Dendritic cell treated with granulocyte-macrophage colony-stimulating factor and Interleukin-4, amounts not matched to agents 40 ng/mL and 50 ng/mL, for 4 days (primary cell): ENCODE results near the gene MAD1L1.

Experiments
- H3K27ac Mint-ChIP-seq: one replicate; pipeline ENCODE4 v1.8.0; 2022; ENCODE audit warnings: mild to moderate bottlenecking, mixed read lengths
- H3K27me3 Mint-ChIP-seq: one replicate; pipeline ENCODE4 v1.8.0; 2022; ENCODE audit warnings: mild to moderate bottlenecking, mixed read lengths
- H3K36me3 Mint-ChIP-seq: one replicate; pipeline ENCODE4 v1.8.0; 2022; ENCODE audit warnings: low read depth, mixed read lengths
- H3K4me1 Mint-ChIP-seq: one replicate; pipeline ENCODE4 v1.8.0; 2022; ENCODE audit warnings: low read depth, mixed read lengths
- H3K4me3 Mint-ChIP-seq: one replicate; pipeline ENCODE4 v1.8.0; 2022; ENCODE audit warnings: mild to moderate bottlenecking, moderate library complexity, mixed read lengths
- H3K9me3 Mint-ChIP-seq: one replicate; pipeline ENCODE4 v1.8.0; 2022; ENCODE audit warnings: mixed read lengths
- intact Hi-C: fragments of 100-400 bp; cut with micrococcal nuclease; formaldehyde crosslinking; loops from one replicate; pipeline ENCODE4 v1.15.0; 2022

MAD1L1 gene

DNA sequence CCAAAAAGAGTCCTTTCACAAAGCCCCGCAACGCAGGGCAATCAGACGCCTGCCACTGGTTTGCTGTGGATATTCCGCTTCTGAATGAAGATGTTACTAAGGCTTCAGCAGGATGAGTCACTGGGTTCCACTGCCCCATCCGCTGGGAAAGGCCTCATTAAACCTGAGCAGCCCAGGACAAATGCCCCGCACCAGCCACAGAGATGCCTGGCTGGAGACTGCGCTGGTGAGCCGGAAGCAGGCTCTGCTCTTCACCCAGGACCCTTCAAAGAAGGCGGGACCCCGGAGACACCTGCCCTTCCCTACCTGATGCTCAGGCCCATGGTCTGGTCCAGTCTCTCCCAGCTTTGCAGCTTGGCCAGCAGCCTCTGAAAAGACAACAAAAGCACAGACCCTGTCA, 19.8 kb downstream of the MAD1L1 start:
- Mint-ChIP-seq H3K36me3 (peaks cover 98% of the 10 kb centered on the region), H3K4me1 (no peaks in the 10 kb centered on the region), H3K27ac (no peak overlapping the region), H3K4me3 (no peak overlapping the region), H3K27me3 (no peaks in the 10 kb centered on the region), H3K9me3 (no peaks in the 10 kb centered on the region)
- intact Hi-C loops, result no loop called here

DNA sequence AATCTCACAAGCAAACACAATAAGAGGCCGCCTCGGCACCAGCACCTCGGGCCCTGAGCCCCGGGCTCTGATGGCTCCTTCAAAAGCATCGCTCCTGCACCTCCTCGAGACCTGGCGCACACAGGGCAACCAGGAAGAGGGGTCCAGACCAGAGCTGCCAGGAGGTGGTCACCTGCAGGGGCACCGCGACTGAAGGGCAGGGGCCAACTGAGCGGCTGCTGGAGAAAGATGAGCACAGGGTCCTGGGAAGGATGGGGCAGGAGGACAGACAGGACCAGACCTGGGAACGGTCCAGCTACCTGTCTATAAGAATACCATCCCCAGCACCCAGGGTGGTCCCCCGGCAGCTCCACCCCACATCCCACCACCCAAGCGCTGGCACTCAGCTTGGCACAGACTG, 20.8 kb downstream of the MAD1L1 start:
- no peaks in the 10 kb centered on the region for H3K9me3 Mint-ChIP-seq
- no peaks in the 10 kb centered on the region for H3K4me1 Mint-ChIP-seq
- peaks cover 98% of the 10 kb centered on the region for H3K36me3 Mint-ChIP-seq

DNA sequence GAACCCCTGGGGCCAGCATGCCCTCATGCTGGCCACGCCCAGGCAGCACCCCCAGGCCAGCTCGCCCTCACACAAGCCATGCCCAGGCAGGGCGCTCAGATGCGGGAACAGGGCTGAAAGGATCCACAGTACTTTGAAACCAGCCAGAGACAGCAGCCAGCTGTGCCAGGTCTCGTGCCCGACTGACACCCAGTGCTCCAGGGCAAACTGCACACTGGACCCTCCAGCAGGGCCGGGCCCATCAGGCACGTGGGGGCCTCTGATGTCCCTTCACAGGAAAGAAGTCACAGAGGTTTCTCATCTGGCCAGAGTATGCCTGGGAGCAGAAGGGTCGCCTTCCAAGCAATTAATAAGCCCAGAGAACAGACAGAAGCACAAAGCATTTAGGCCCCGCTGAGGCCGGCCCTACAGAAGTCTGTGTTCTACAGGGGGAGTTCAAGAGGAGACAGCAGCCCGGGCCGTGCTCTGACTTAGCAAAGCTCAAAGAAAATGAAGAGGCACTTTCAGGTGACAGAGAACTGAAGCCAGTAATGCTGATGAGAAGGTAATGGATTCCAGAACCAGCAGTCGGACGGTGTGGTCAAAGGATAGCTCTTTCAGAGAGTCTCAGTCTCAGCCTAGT, 21.4 kb downstream of the MAD1L1 start:
- Mint-ChIP-seq H3K4me3 (no peak overlapping the region), H3K36me3 (peaks cover 95% of the 10 kb centered on the region), H3K4me1 (no peaks in the 10 kb centered on the region), H3K27me3 (no peaks in the 10 kb centered on the region), H3K9me3 (no peaks in the 10 kb centered on the region), H3K27ac (no peak overlapping the region)
- intact Hi-C loops, result no loop called here

More for the DNA sequence above, 20.8 kb downstream of the MAD1L1 start:
- intact Hi-C loops, result no loop called here
- Mint-ChIP-seq H3K27me3 (no peaks in the 10 kb centered on the region), H3K4me3 (no peak overlapping the region), H3K27ac (no peak overlapping the region)

DNA sequence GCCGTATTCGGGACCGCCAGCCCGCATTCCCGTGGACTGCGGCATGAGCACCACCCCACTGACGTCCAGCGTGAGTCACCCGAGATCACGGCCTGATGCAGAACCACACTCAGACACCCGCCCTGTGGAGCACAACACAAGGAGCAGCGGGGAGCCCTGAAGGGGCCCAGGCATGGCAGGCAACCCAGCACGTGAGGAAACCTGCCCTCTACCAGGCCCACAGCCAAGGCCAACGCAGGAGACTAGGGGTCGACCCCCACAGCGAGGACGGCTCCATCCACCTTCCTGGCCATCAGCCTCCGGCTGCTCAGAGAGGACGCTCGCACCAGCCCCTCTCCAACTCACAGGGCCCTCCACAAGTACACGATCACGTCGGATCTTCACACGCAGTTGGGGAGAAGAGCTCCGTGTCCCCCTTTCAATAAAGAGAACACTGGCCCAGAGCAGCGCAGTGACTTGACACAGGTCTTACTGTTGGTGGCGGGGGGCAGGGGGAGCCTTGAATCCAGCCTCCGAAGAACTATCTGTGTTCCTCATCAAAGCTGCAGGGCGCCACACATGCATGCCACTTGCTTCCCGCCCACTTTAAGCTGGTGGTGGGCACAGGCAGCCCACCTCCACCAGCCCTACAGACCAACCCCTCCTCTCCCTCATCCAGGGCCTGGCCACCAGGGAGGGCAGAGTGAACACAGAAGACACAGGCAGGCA, 22.0 kb downstream of the MAD1L1 start:
- Mint-ChIP-seq H3K4me3 (no peak overlapping the region), H3K36me3 (peaks cover 95% of the 10 kb centered on the region), H3K9me3 (no peaks in the 10 kb centered on the region), H3K4me1 (no peaks in the 10 kb centered on the region), H3K27me3 (no peaks in the 10 kb centered on the region), H3K27ac (no peak overlapping the region)
- intact Hi-C loops, result no loop called here

DNA sequence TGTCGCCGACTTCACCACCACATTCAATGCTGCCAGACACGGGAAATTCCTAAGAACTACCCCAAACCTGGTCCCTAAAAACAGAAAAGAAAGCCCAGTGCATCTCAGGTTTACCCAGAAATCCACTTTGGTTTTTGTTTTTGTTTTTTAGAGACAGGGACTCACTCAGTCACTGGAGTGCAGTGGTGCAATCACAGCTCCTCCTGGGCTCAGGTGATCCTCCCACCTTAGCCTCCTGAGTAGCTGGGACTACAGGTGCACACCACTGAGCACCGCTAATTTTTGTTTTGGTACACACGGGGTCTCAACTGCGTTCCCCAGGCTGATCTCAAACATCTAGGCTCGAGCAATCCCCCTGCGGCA, 22.8 kb downstream of the MAD1L1 start:
- peaks cover 95% of the 10 kb centered on the region for H3K36me3 Mint-ChIP-seq
- H3K27me3 Mint-ChIP-seq, result no peaks in the 10 kb centered on the region
- H3K9me3 Mint-ChIP-seq, result no peaks in the 10 kb centered on the region
- intact Hi-C loops, result loop anchor here (2.0 kb wide), 1 partner anchor 545 kb away; no protein-coding TSS in a partner anchor
- H3K4me1 Mint-ChIP-seq, result no peaks in the 10 kb centered on the region
- H3K27ac Mint-ChIP-seq, result no peak overlapping the region
- H3K4me3 Mint-ChIP-seq, result no peak overlapping the region

DNA sequence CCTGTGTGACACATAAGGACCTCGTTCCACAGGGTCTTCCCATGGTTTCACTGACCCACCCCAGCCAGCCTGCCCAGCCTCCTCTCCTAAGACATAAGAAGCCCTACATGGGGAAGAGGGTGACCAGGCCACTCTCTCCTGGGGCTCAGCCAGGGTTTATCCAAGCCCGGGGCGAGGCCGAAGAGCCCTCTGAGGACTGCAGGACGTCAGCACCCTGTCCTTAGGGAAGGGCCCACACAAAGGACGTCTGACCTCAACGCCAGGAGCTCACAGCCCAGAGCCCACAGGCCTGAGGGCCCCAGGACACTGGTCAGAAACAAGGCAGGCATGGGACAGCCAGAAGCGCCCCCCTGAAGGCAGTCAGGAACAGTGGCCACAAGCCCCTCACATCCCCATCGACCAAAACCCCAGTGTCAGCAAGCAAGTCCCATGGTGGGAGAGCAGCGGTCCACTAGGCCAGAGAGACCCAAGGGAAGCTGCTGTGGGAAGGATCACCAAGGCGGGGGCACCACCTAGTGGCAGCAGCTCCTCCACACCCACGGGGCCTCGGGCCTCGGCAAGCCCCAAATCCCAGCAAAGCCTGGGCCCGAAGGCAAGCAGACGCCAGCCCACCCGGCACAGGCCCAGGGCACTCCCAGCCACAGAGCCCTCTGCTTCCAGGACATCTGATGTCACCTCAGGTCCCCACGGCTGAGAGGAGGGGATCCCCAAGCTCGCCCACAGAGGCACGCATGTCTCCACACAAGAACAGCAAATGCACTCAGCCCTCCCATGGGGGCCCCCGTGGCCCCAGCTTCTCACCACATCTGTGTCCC, 23.4 kb downstream of the MAD1L1 start:
- Mint-ChIP-seq H3K4me3 (no peak overlapping the region), H3K4me1 (peaks cover 2% of the 10 kb centered on the region), H3K9me3 (no peaks in the 10 kb centered on the region), H3K27me3 (no peaks in the 10 kb centered on the region), H3K36me3 (peaks cover 95% of the 10 kb centered on the region), H3K27ac (no peak overlapping the region)
- intact Hi-C loops, result loop anchor here (2.0 kb wide), 1 partner anchor 545 kb away; no protein-coding TSS in a partner anchor

DNA sequence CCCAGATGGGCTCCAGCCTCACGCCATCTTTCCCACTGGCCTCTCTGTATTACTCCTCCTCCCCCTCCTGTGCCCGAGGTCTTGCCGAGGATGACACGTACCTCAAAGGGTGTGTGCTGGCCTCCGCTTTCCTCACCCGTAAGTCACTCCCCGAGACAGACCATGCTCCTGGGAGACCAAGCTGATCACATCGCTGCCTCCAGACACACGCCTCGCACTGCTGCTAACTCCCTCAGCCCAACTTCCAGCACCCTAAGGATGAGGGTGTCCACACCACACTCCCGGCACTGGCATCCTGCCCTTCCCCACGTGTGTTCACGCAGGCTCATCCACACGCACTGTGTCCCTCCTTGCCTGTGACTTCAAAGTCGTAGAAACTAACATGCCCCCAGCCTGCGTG, 24.0 kb downstream of the MAD1L1 start:
- H3K27me3 Mint-ChIP-seq, result no peaks in the 10 kb centered on the region
- intact Hi-C loops, result loop anchor here (2.0 kb wide), 1 partner anchor 544 kb away; no protein-coding TSS in a partner anchor
- no peaks in the 10 kb centered on the region for H3K9me3 Mint-ChIP-seq
- peaks cover 95% of the 10 kb centered on the region for H3K36me3 Mint-ChIP-seq
- H3K4me3 Mint-ChIP-seq, result no peak overlapping the region
- peaks cover 9% of the 10 kb centered on the region for H3K4me1 Mint-ChIP-seq
- no peak overlapping the region for H3K27ac Mint-ChIP-seq

DNA sequence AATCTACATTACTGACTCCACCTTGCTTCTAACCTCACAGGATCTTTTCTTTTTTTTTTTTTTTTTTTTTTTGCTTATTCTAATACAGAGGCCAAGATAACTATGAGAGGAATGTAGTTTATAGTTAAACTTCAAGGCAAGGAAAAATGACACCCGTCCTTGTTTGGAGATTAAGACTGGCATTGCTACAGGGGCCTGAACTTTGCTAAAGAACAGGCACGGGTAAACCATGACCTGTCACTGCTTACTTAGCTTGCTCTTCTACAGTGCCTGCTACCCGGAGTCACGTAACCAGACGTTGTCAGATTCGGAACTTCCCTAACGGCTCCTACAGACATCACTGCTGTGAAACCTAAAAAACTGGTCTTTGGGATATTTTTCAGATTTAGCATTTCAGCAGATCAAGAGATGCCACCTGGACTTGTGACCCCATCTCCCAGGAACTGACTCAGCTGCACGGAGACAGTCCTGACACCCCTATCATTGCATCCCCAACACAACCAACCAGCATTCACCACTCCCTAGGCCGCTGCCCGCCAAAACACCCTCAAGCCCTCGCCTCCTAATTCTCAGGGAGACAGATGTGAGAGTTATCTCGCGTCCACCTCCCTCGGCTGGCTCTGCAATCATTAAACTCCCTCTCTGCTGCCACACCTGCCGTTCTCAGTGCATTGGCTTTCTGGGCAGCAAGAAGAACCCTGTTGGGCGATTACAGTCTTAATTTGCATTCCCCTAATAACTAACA, 27.5 kb downstream of the MAD1L1 start:
- intact Hi-C loops, result no loop called here
- Mint-ChIP-seq H3K36me3 (peaks cover 95% of the 10 kb centered on the region), H3K4me3 (no peak overlapping the region), H3K27me3 (no peaks in the 10 kb centered on the region), H3K27ac (no peak overlapping the region), H3K9me3 (no peaks in the 10 kb centered on the region), H3K4me1 (peaks cover 10% of the 10 kb centered on the region)

DNA sequence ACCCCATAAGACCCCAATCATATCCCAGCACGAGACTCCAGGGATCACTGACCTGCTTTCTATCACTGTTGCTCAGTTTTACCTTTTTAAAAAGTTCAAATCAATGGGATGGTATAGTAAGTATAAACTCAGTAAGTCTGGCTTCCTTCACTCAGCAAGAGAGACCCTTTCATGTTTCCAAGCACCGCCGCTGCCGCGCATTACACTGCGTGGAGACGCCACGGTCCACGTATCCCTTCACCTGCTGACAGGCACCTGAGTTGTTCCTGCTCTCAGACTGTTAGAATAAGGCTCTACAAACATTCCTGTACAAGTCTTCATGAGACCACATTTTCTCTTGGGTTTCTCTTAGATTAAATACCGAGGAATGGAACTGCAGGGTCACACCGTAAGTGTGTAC, 28.3 kb downstream of the MAD1L1 start:
- peaks cover 10% of the 10 kb centered on the region for H3K4me1 Mint-ChIP-seq
- peaks cover 96% of the 10 kb centered on the region for H3K36me3 Mint-ChIP-seq
- intact Hi-C loops, result no loop called here
- H3K4me3 Mint-ChIP-seq, result no peak overlapping the region
- no peak overlapping the region for H3K27ac Mint-ChIP-seq
- no peaks in the 10 kb centered on the region for H3K27me3 Mint-ChIP-seq
- H3K9me3 Mint-ChIP-seq, result no peaks in the 10 kb centered on the region

DNA sequence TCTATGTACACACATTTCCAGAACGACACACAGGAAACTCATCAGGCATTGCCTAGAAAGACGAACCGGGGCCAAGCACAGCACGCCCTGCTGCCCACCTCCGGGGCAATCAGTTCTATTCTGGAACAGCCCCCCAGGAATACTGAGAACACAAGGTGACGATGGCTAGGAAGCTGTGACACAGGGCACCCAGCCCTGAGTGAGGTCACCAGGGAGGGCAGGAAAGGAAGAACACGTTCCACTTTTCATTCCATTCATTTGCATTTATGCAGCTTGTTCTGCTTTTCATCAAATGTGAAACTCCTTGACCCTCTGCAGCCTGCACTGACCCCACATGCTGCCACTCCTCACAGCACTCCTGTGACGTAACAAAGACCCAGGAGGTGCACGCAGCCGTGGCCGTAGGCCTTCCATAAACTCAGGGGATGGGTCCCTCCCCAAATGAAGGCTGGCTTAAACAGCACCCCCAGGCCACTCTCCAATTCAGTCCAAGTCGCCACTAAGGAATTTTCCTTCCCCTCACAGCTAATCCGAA, 28.9 kb downstream of the MAD1L1 start:
- no peak overlapping the region for H3K4me3 Mint-ChIP-seq
- H3K36me3 Mint-ChIP-seq, result peaks cover 96% of the 10 kb centered on the region
- no peaks in the 10 kb centered on the region for H3K9me3 Mint-ChIP-seq
- no peaks in the 10 kb centered on the region for H3K27me3 Mint-ChIP-seq
- intact Hi-C loops, result no loop called here
- peaks cover 10% of the 10 kb centered on the region for H3K4me1 Mint-ChIP-seq
- no peak overlapping the region for H3K27ac Mint-ChIP-seq

DNA sequence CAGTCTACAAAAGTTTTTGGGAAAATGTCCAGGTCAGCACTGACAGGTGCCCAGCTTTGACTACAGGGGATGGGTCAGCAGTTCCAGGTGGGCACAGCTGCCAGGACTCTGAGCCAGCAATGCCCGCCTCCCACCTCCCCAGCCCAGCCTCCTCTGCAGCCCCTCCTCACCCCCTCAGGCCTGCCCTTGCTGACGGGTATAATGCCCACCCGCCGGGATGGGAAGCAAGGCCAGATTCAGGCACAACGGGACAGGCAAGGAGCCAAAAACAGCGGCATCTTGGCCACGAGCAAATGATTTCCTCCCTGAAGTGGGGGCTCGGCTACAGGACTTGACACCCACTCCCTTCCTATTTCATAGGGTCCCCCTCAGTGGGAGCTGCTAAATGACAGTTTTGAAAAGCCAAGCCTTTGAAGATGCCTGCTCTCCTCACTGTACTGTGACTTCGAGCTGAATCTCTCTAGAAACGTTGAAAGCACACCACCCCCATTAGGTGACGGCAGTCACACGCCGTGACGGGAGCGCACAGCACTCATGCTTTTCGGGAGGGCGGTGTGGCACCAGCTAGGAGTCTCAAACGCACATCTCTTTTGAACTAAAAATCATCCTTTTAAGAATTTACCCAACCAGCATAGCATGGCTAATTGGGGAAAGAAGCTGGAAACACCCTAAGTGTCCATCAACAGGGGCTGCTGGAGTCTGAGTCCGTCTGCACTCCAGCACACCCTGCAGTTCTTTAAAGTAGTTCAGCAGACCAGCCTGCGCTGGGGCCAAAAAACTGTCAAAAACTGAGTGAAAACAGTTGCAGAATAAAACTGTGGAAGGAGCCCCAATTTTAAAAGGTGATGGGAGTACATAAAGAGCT, 29.6 kb downstream of the MAD1L1 start:
- H3K9me3 Mint-ChIP-seq, result no peaks in the 10 kb centered on the region
- H3K27me3 Mint-ChIP-seq, result no peaks in the 10 kb centered on the region
- H3K4me1 Mint-ChIP-seq, result peaks cover 10% of the 10 kb centered on the region
- intact Hi-C loops, result no loop called here
- H3K27ac Mint-ChIP-seq, result no peak overlapping the region
- H3K36me3 Mint-ChIP-seq, result peaks cover 96% of the 10 kb centered on the region
- no peak overlapping the region for H3K4me3 Mint-ChIP-seq

DNA sequence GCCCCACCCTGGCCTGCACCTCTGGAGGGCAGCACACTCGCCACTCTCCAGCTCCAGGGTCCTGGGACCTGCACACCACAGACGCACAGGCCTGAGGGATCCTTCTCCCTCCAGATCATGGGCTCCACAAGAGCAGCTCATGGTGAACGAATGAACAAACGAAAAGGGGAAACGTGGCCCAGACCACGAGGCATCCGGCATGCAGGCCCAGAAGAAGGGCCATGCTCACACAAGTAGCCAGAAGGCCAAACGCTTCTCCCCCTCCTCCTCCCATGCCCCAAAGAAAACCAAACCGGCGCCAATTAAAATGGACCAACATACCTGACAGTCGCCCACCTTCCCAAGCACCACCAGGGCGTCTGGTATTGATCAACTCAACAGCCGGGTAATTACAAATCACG, 30.4 kb downstream of the MAD1L1 start:
- Mint-ChIP-seq H3K27ac (no peak overlapping the region), H3K36me3 (peaks cover 96% of the 10 kb centered on the region), H3K27me3 (no peaks in the 10 kb centered on the region), H3K9me3 (no peaks in the 10 kb centered on the region), H3K4me3 (no peak overlapping the region), H3K4me1 (peaks cover 10% of the 10 kb centered on the region)
- intact Hi-C loops, result no loop called here
